Measurements from ENCODE around the gene RNF17. TPM values are rescaled to one million over a fixed set of nuclear protein-coding genes. Genes with fewer than 3 reads are reported as not detected.
A peak's percentile ranks its signal among the peaks of the same experiment; 100 is the strongest.
"Not testable (repeated sequence)": the region's sequence is repeated elsewhere in the genome, so short reads cannot be mapped to it uniquely, and the experiment has no call there.

RNF17 gene, protein sequence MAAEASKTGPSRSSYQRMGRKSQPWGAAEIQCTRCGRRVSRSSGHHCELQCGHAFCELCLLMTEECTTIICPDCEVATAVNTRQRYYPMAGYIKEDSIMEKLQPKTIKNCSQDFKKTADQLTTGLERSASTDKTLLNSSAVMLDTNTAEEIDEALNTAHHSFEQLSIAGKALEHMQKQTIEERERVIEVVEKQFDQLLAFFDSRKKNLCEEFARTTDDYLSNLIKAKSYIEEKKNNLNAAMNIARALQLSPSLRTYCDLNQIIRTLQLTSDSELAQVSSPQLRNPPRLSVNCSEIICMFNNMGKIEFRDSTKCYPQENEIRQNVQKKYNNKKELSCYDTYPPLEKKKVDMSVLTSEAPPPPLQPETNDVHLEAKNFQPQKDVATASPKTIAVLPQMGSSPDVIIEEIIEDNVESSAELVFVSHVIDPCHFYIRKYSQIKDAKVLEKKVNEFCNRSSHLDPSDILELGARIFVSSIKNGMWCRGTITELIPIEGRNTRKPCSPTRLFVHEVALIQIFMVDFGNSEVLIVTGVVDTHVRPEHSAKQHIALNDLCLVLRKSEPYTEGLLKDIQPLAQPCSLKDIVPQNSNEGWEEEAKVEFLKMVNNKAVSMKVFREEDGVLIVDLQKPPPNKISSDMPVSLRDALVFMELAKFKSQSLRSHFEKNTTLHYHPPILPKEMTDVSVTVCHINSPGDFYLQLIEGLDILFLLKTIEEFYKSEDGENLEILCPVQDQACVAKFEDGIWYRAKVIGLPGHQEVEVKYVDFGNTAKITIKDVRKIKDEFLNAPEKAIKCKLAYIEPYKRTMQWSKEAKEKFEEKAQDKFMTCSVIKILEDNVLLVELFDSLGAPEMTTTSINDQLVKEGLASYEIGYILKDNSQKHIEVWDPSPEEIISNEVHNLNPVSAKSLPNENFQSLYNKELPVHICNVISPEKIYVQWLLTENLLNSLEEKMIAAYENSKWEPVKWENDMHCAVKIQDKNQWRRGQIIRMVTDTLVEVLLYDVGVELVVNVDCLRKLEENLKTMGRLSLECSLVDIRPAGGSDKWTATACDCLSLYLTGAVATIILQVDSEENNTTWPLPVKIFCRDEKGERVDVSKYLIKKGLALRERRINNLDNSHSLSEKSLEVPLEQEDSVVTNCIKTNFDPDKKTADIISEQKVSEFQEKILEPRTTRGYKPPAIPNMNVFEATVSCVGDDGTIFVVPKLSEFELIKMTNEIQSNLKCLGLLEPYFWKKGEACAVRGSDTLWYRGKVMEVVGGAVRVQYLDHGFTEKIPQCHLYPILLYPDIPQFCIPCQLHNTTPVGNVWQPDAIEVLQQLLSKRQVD (N-terminal part only)
- total RNA-seq, result 0.20 and 0.22 TPM in 2 replicates

DNA sequence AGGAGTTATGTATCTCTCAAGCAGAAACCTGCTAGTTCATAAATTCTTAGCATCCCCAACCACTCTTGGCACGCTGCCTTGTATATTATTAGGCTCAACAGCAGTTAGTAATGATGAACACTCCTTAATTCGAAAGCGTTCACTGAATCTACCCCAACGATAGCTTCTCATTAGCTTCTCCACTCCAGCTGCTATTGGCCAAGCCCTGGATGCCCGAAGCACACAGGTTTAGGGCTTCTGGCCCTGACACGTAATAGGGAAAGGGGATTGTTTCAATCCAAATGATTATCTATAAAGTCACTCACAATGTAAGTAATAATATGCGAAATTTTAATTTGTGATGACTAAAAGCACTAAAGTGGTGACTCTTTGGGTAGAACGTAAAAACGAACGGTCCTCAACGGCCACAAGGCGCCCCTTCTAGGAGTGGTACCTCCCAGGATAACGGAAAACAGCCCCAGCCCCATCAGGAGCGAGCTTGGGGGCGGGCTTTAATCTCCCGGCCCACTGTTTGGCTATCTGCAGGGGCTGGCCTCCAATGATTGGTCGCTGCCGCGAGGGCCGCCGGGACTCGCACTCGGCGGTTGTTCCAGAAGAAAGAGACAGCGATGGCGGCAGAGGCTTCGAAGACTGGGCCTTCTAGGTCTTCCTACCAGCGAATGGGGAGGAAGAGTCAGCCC lies at the start of gene RNF17:
Gene RNF17 (plus strand): TSS at position 574 of the 680 bp plus-strand sequence. CDS start 35 bp downstream, at position 609.
- DNase-seq (ENCODE audit: low read depth in 2 of 2), result peak in 1 of 2 donors; percentile 37

DNA sequence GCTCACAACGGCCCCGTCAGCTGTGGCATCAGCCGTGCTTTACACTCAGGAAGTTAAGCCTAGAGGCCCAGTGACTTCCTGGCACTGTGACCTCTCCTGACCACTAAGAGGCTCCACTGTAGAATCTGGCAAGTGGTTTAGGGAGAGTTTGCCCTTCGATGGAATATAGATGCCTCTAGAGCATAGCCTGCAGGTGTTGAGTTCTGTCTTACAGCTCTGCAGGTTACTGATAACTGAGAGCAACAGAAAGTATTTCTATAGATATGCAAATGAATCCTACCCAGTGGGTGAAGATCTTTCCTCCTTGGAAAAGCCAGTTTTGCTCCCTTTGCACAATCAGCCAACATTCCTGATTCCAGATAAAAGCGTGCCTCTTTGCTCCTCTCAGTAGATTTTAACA lies 48.0 kb upstream of the RNF17 start:
- no peak for DNase-seq (ENCODE audit: low read depth in 2 of 2)

DNA sequence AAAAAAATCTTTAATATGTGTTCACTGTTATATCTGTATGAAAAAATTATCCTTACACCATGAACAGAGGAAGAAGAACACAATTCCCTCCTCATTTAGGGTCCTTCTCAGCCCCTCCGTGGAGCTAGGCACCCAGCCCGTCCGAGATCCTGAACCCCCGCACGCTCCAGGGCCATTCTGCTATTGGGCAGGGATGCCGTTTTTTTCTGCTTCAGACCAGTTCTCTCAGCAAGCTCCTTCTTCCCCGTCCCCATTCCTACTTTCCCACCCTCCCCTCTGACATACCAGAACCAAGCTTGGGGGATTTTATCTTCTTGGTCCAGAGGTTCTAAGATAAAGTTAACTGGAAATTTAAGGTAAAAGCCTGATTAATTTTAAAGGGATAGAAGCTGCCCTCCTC lies 47.5 kb upstream of the RNF17 start:
- no peak for DNase-seq (ENCODE audit: low read depth in 2 of 2)

DNA sequence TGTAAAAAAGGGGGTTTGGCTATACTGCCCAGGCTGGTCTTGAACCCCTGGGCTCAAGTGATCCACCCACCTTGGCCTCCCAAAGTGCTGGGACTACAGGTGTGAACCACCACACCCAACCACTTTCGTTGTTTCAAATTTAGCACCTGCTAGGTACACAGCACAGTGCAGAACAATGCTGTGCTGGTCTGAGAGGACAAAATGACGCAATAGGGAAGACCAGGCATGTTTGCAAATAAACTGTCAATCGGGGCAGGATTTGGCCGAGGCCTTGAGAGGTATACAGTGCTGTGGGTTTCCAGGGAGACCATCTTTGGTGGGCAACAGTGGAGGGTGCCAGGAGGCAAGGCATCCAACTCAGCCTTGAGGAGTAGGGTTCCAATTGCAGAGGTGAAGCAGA lies 46.8 kb upstream of the RNF17 start:
- no peak for DNase-seq (ENCODE audit: low read depth in 2 of 2)

DNA sequence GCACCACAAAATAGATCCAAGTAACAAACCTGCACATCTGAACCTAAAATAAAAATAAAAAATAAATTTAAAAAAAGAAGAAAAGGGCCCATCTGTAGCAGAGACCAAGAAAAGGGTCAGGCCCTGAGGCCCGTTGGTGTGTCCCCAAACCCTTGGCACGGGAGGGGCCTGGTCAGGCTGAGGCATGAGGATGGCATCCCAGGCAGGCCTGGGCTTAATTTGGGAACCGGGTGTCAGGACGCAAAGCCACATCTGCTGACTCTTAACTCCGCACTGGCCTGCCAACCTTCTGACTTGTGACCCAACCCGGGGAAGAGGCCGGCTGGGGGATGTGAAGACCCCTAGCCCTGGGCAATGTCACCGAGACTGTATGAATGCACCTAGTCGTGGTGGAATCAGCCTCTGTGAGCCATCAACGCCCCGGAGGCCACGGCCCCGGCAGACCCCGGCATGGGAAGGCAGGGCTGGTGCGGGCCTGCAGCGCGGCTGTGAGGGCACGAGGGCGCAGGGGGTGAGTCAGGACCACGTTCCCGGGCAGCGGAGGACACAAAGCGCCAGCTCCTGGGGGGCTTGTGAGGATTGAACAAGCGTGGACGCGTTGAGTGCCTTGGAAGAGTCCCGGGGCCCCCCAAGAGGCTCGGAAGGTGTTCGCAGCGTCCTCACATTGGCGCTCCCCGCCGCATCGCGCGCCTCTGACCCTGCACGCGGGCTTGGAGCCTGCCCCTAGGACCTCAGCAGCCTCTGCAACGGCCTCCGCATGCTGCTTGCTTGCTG lies 45.6 kb upstream of the RNF17 start:
- no peak for DNase-seq (ENCODE audit: low read depth in 2 of 2)

DNA sequence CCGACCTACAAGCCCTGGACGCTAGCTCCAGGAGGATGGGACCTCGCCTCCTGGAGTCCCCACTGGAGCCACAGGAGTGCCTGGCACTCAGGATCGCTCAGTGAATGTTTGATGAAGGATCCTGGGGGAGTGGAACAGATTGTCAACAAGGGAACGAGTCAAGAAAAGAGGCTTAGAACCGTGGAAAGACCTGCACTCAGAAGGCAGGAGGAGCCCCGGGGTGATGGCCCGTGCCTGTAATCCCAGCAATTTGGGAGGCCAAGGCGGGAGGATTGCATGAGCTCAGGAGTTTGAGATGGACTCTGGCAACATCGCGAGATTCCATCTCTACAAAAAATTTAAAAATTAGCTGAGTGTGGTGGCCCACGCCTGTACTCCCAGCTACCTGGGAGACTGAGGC lies 44.8 kb upstream of the RNF17 start:
- DNase-seq (ENCODE audit: low read depth in 2 of 2), result no peak

DNA sequence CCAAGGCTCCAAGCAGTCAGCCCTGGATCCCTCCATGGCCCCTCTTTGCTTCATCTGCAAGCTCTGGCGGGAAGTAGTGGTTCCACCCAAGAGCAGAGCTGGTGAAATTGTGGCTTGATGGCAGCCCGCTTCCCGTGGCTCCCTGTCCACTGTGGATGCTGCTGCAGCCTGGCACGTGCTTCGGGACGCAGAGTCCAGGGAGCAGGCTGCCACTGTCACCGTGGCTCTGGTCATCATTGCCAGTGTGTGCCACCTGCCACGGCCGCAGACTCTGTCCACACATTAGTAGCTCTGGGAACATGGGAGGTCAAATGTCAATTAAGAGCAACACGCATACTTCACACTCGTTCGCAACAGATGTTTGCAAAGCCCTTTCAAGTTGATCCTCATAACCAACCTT lies 40.8 kb upstream of the RNF17 start:
- DNase-seq (ENCODE audit: low read depth in 2 of 2), result no peak

DNA sequence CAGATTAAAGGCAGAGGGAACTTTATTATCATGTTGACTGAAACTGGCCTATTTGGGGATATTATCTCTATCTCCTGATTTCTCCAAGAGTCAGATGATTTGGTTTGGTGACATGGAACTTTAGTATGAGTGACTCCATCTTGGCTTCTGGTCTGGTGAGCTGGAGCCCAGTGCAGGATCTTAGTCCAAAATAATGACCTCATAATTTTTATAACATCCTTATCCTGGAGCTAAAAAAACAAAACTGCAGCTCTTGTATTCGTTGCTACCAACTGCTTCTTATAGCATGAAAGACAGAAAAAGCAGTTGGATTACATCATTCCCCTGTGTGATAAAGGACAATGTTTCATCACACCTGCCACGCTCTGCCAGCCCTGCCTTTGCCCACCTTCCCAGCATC lies 39.3 kb upstream of the RNF17 start:
- DNase-seq (ENCODE audit: low read depth in 2 of 2), result no peak

DNA sequence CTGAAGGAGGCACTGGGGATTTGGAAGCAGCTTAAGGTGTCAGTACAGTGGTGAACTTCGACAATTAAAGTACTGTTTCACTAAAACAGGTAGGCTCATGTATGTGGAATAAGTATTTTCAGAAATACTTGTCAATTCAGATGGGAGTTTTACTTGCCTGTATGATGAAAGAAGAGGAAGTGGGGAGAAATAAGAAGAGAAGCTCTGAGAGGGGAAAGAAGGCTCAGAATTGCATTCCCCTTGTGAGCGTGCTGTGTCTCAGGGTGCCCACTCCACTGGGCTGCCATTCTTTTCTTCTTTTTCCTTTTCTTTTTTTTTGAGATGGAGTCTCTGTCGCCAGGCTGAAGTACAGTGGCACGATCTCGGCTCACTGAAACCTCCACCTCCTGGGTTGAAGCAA lies 38.6 kb upstream of the RNF17 start:
- DNase-seq (ENCODE audit: low read depth in 2 of 2), result no peak

DNA sequence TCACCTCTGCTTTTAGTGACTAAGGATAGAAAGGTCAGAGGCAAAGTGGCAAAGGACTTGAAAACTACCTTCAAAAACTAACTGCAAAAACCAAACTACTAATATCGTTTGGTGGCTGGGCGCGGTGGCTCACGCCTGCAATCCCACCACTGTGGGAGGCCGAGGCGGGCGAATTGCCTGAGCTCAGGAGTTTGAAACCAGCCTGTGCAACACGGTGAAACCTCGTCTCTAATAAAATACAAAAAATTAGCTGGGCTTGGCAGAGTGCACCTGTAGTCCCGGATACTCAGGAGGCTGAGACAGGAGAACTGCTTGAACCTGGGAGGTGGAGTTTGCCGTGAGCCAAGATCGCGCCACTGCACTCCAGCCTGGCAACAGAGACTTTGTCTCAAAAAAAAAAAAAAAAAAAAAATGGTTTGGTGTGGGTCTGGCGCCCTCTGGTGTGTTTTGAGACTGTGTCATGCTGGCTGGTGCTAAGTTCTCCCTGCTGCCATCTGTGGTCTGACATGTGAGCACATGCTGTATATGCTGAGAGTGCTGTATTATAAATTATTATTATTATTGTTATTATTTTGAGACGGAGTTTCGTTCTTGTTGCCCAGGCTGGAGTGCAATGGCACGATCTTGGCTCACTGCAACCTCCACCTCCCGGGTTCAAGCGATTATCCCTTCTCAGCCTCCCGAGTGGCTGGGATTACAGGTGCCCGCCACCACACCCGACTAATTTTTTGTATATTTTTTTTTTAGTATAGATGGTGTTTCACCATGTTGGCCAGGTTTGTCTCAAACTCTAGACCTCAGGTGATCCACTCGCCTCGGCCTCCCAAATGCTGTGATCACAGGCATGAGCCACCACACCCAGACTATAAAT lies 36.0 kb upstream of the RNF17 start:
- peak; percentile 89 to 92 for DNase-seq (ENCODE audit: low read depth in 2 of 2)

DNA sequence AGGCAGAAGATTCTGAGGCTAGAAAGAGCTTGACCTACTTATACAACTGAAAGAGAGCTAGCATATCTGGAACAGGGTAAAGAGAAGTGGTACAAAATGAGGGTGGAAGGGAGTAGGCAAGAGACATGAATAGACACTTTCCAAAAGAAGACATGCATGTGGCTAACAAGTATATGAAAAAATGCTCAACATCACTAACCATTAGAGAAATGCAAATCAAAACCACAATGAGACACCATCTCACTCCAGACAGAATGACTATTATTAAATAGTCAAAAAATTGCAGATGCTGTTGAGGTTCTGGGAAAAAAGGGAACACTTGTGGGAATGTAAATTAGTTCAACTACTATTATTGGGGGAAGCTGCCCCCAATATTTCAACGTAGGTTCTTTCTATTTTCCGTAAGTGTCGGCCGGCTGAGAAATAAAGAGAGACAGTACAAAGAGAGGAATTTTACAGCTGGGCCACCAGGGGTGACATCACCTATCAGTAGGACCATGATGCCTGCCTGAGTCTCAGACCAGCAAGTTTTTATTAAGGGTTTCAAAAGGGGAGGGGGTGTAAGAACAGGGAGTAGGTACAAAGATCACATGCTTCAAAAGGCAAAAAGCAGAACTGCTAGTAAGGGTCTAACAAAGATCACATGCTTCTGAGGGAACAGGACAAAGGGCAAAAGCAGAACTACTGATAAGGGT lies 32.9 kb upstream of the RNF17 start:
- not testable (repeated sequence) for DNase-seq (ENCODE audit: low read depth in 2 of 2)

DNA sequence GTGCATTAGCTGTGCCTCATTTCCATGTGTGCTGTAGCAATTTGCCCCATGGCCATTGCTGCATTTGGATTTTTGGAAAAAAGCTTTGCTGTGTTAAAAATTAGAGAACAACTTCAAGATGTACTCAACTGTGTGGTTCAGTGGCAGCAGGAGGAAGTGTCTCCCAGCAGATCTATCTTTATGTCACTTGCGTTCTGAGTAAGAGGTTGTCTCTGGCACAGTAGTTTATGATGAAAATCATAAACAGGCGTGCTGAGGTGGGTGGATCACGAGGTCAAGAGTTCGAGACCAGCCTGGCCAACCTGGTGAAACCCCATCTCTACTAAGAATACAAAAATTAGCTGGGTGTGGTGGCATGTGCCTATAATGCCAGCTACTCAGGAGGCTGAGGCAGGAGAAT lies 29.0 kb upstream of the RNF17 start:
- no peak for DNase-seq (ENCODE audit: low read depth in 2 of 2)

DNA sequence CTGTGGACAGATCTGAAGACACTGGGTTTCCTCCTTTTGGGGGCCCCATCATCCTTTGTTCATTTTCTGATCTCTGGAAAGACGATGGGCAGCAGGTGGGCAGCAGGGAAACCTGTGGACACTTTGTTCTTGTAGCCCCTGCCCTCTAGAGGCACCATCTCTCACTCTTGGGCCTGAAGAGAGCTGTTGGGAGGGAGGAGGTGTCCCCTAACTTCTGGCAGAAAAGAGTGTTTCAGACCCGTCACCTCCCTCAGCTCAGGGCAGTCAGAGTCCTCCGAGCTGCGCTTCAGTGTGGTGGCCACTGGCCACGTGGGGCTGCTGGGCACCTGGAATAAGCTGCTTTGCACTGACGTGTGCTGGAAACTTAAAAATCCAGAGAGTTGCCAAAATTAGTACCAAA lies 26.9 kb upstream of the RNF17 start:
- no peak for DNase-seq (ENCODE audit: low read depth in 2 of 2)

DNA sequence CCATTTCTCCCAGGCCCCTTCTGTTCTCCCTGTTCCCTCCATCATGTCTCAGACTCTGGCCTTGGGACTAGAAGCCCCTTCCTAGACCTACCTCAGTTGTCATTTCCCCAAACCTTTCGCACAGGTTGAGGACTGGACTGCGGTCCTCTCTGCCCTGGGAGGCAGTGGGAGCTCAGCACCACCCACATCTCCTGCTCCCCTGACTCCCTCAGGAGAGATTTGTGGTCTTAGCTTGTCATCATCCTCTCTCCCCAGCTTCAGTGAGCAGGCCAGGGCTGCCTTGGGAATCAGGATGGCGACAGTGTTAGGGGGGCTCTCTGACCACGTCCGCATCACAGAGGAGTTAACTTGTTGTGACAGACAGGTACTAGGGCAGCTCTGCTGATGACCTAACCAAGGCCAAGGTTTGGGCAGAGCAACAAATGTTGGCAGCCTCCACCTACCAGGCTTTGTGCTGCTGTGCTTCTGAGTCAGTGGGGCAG lies 25.6 kb upstream of the RNF17 start:
- no peak for DNase-seq (ENCODE audit: low read depth in 2 of 2)

DNA sequence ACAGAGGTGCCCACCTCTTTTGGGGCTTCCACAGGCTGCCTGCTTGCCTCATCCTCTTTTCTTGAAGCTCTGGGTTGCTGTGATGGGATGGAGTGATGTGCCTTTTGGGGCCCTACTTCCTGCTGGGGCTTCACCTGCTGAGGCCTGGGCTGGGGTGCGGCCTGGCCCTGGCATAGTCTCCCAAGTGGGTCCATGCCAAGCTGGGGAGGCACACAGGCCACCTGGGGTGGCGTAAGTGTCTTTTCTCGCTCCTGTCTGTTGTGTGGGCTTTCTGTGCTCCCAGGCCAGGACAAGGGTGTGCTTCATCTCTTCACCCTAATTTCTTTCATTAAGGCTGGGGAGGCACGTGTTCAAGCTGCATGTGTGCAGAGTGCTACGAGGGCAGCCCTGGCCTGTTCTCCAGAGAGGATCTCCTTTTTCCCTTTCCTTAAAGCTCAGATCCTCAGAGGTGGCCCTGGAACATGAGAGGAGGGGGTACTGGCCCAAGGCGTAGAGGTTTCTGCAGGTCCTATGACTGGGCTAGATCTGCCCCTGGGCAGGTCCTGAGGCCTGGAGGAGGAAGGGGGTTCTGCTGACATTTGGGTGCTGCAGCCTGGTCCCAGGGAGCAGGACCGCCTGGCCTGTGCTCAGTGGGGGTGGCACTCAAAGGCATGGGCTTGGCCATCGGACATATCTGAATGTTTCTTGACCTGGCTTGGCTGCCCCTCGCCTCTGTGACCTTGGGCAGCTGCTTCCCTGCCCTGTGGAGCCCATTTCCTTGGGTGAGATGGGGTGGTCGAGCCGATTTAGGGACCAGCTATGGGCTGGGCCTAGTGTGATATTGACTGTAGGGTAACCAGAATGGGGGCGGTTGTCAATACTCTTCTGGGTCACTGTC lies 23.7 kb upstream of the RNF17 start:
- DNase-seq (ENCODE audit: low read depth in 2 of 2), result no peak

DNA sequence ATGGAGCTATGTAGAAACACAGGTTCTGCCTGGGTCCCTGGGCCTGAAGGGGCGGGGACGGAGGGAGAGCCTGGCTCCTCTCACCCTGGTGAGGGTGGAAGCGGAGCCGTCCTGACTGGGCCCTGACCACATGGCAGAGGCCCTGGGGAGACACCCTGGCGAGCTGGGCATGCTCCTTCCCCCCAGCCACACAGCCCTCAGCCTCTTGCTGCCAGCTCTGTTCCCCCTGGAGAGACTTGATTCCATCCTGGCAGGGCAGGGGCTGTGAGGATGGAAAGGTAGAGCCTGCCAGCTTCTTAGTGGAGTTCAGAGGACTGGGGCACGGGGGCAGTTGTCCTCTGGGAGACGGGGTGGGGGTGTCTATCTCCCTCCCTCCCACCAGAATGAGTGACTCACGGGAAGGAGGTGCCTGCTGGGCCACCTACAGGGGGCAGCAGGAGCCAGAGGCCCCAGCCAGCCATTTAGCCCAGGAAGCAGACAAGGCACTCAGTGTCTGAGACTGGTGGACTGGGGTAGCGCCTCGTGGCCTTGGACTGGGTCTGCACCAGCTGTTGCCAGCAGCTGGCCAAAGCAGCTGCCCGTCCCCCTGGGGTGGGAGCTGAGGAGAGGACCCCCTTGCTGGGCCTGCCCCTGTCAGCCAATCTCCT lies 22.8 kb upstream of the RNF17 start:
- no peak for DNase-seq (ENCODE audit: low read depth in 2 of 2)

DNA sequence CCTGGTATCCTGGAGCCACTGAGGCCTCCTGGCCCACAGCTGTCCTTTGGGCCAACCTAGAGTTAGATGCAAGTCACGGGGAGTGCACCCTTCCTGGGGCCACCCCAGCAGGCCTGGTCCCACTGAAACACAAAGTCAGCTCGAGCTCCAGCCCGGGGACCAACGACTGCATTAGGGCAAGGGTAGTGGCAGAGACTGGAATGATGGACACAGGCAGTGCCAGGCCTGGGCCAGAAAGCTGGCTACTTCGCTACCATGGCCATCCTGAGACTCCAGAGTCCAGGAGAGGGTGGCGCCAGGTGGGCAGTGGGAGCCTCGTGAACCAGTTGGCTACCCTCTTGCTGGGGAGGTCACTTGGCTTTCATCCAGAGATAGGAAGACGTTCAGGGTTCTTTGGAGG lies 22.2 kb upstream of the RNF17 start:
- no peak for DNase-seq (ENCODE audit: low read depth in 2 of 2)

Measured in lung microvascular endothelial cell (primary cell).